NT2/D1 (cell line): Measurements from ENCODE around the gene FAM83D.
"Not testable (repeated sequence)": the region's sequence is repeated elsewhere in the genome, so short reads cannot be mapped to it uniquely, and the experiment has no call there.

Source experiments
- DNase-seq: peaks from one replicate; pipeline ENCODE4 v3.0.0-alpha.2; 2011; ENCODE audit warnings: low read depth, low spot score
- H3K27me3 ChIP-seq: 2 replicates; pipeline ENCODE4 v1.6.0; 2011; ENCODE audit warnings: mild to moderate bottlenecking; ENCODE audit not compliant: insufficient read length, insufficient read depth
- H3K36me3 ChIP-seq: 2 replicates; pipeline ENCODE4 v1.6.1; 2011; ENCODE audit warnings: mild to moderate bottlenecking, low read length, mixed read lengths; ENCODE audit not compliant: insufficient read depth, insufficient read length
- H3K4me1 ChIP-seq: 2 replicates; pipeline ENCODE4 v1.5.1; 2011; ENCODE audit not compliant: insufficient read depth, insufficient read length
- H3K4me3 ChIP-seq: 2 replicates; pipeline ENCODE4 v1.5.1; 2011; ENCODE audit warnings: low read depth; ENCODE audit not compliant: insufficient read length
- H3K9ac ChIP-seq: 2 replicates; pipeline ENCODE4 v1.6.0; 2011; ENCODE audit warnings: low read depth; ENCODE audit not compliant: insufficient read length
- H3K9me3 ChIP-seq: 2 replicates; pipeline ENCODE4 v1.5.1; 2011; ENCODE audit warnings: mild to moderate bottlenecking, low read length; ENCODE audit not compliant: insufficient read depth
- SUZ12 ChIP-seq: IDR thresholded peaks from 2 replicates; pipeline ENCODE4 v1.6.1; 2011; ENCODE audit not compliant: insufficient read length, insufficient read depth; ENCODE audit errors: extremely low read depth
- YY1 ChIP-seq: IDR thresholded peaks from 2 replicates; pipeline ENCODE4 v1.6.1; 2011; ENCODE audit not compliant: insufficient read length, insufficient read depth
- ZNF274 ChIP-seq: IDR thresholded peaks from 2 replicates; pipeline ENCODE4 v1.6.1; 2011; ENCODE audit warnings: mild to moderate bottlenecking, low read depth, low read length

The FAM83D gene

GRCh38 chr20:38951611-38952010 lies 25.4 kb downstream of the FAM83D start:
- Histone ChIP-seq H3K9me3 (no peaks in the 10 kb centered on the region), H3K4me3 (no peak overlapping the region), H3K9ac (no peak overlapping the region), H3K36me3 (peaks cover 69% of the 10 kb centered on the region), H3K4me1 (peaks cover 14% of the 10 kb centered on the region), H3K27me3 (no peaks in the 10 kb centered on the region)
- no peak for DNase-seq
- TF ChIP-seq ZNF274 (no peak), YY1 (no peak), SUZ12 (no peak)

GRCh38 chr20:38952153-38952552 lies 25.9 kb downstream of the FAM83D start:
- DNase-seq, result no peak
- Histone ChIP-seq H3K36me3 (peaks cover 64% of the 10 kb centered on the region), H3K4me3 (no peak overlapping the region), H3K4me1 (peaks cover 14% of the 10 kb centered on the region), H3K9me3 (no peaks in the 10 kb centered on the region), H3K27me3 (no peaks in the 10 kb centered on the region), H3K9ac (no peak overlapping the region)
- no peak for TF ChIP-seq YY1
- no peak for TF ChIP-seq ZNF274
- no peak for TF ChIP-seq SUZ12

- TF ChIP-seq YY1, result no peak
- no peak for TF ChIP-seq ZNF274
- TF ChIP-seq SUZ12, result no peak
- Histone ChIP-seq H3K4me1 (peaks cover 9% of the 10 kb centered on the region), H3K4me3 (no peak overlapping the region), H3K9me3 (no peaks in the 10 kb centered on the region), H3K27me3 (no peaks in the 10 kb centered on the region), H3K9ac (no peak overlapping the region), H3K36me3 (peaks cover 48% of the 10 kb centered on the region)
- no peak for DNase-seq
These were observed 27.6 kb downstream of the FAM83D start for GRCh38 chr20:38953630-38954340.

DNA sequence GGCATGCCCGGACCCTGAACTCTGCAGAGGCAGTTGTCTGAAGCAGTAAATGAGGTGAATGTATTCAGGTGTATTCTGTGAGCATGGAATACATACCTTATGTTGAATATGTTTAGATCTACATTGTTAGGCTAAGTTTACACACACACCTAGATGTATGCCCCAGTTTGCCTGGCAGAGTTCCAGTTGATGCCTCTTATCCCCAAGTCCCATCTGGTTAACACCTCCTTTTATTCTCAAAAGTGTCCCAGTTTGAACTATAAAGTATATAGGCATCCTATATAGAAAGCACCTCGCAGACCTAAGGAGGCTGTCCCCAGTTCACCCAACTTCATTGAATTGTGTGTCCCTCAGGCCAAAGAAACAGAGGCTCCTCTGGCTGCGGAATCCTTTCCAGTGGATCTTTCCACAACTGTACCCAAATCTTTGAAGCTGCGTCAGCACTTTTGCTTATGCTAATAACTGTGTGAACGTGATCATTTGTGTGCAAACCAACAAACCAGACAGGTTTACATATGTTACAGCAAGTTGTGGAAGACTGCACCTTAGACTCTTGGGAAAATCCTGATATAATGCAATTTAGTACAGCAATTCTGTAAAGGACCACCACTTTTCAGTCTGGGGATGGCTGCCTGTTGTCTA lies 31.1 kb downstream of the FAM83D start:
- DNase-seq, result no peak
- Histone ChIP-seq H3K9ac (no peak overlapping the region), H3K9me3 (no peaks in the 10 kb centered on the region), H3K4me1 (no peaks in the 10 kb centered on the region), H3K4me3 (no peak overlapping the region), H3K27me3 (no peaks in the 10 kb centered on the region), H3K36me3 (peaks cover 16% of the 10 kb centered on the region)
- TF ChIP-seq SUZ12, result no peak
- TF ChIP-seq YY1, result no peak
- no peak for TF ChIP-seq ZNF274

DNA sequence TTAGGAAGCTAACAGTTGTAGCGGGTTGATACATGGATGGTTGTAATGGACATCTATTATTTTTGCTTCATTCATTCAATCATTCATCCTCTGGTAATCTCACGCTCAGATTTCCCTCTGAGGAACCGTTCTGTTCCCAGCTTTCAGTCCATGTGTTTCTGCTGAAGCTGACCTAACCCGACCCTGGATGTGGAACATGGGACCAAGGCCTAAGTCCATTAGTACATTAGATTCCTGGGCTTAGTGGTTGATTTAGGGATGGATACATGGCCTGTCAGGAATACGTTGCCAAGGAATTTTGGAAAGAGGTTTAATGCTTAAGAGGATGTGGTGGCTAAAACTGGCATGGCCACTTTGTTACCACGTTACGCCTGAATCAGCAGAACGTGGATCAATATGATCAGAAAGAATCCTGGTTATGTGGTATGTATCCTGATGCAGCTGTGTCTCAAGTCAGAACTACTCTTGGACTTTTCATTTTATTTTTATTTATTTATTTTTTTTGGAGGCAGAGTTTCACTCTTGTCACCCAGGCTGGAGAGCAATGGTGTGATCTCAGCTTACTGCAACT lies 31.8 kb downstream of the FAM83D start:
- Histone ChIP-seq H3K4me1 (no peaks in the 10 kb centered on the region), H3K4me3 (no peak overlapping the region), H3K9me3 (no peaks in the 10 kb centered on the region), H3K36me3 (peaks cover 10% of the 10 kb centered on the region), H3K9ac (no peak overlapping the region), H3K27me3 (no peaks in the 10 kb centered on the region)
- TF ChIP-seq SUZ12 (no peak), ZNF274 (no peak), YY1 (no peak)
- DNase-seq, result no peak

- H3K9me3 ChIP-seq, H3K4me3 ChIP-seq, H3K4me1 ChIP-seq, H3K27me3 ChIP-seq, DNase-seq, H3K36me3 ChIP-seq, H3K9ac ChIP-seq: not testable (repeated sequence)
These were observed 34.0 kb downstream of the FAM83D start for GRCh38 chr20:38960187-38960687.

DNA sequence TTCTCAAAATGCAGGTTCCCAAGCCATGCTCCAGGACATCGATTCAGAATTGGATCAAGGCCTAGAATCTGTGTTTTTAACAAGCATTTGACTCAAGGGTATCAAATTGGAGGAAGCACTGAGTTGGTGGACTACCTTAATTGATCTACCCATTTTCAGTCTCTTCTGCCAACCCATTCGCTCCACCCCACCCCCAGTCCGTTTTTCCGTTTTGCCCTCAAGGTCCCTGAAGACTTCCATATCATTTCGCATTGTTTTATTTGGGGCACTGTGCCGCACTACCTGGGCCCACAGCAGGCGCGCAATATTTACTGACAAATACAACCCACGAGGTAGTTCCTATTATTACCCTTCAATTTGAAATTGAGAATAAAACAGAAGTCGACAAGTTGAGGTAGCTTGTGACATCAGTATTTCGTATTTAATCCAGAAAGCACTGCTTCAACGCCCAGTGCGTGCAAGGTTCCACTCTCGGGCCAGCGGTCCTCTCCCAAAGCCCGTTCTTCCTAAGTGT lies 35.4 kb downstream of the FAM83D start:
- no peak for DNase-seq
- Histone ChIP-seq H3K4me3 (peak overlapping the region; percentile 97), H3K4me1 (no peaks in the 10 kb centered on the region), H3K27me3 (no peaks in the 10 kb centered on the region), H3K9me3 (no peaks in the 10 kb centered on the region), H3K9ac (peak overlapping the region; percentile 87), H3K36me3 (peaks cover 19% of the 10 kb centered on the region)
- TF ChIP-seq YY1 (no peak), ZNF274 (no peak)
